T-cell (primary cell): Measurements from ENCODE around the gene MLANA. TPM values are rescaled to one million over a fixed set of nuclear protein-coding genes. Genes with fewer than 3 reads are reported as not detected.

Source experiments
- ATAC-seq, 4 experiments: fragments of 200-7000 bp in 3 of 4; fragments of 150-1000 bp in 1 of 4; cut with Tn5 transposase; replicated peaks in 1 of 4; 1 replicate in 3 of 4; 2 replicates in 1 of 4; pipeline ENCODE4 v1.10.0; 2021; ENCODE audit warnings: moderate library complexity in 3 of 4, mild to moderate bottlenecking in 2 of 4, moderate number of reproducible peaks in 1 of 4
- CTCF ChIA-PET, 2 donors: fragments of 300-600 bp; sonication (Branson Sonifier 250); formaldehyde crosslinking; loops; one replicate each; lab custom pipeline; 2022; ENCODE audit warnings: antibody characterized with exemption in 2 of 2; lab: Charles Lee
- POLR2A ChIA-PET, 2 donors: fragments of 300-600 bp; sonication (Branson Sonifier 250); formaldehyde crosslinking; loops; one replicate each; lab custom pipeline; 2022; ENCODE audit warnings: antibody characterized with exemption in 2 of 2; lab: Charles Lee
- DNase-seq, 35 experiments: peaks; one replicate each; pipeline versions ENCODE4 v3.0.0 to v3.0.0-alpha.2; 2013 to 2023
- H3K27ac ChIP-seq: one replicate; pipeline ENCODE4 v1.5.1; 2013; ENCODE audit warnings: low read length
- H3K27me3 ChIP-seq, 2 experiments: replicated peaks in 1 of 2; 1 replicate in 1 of 2; 2 replicates in 1 of 2; pipeline versions ENCODE4 v1.6.1 to v1.7.0; 2013; ENCODE audit warnings: low read length in 1 of 2, mixed read lengths in 1 of 2; ENCODE audit not compliant: control insufficient read depth in 2 of 2, insufficient read depth in 2 of 2; ENCODE audit errors: extremely low read depth in 1 of 2
- H3K36me3 ChIP-seq, 2 donors: 1 replicate in 1 of 2; 2 replicates in 1 of 2; pipeline versions ENCODE4 v1.6.1 to v1.7.0; 2013; ENCODE audit warnings: low read length in 1 of 2; ENCODE audit not compliant: control insufficient read depth in 2 of 2, insufficient read depth in 1 of 2; ENCODE audit errors: extremely low read depth in 1 of 2
- H3K4me1 ChIP-seq, 2 experiments: 1 replicate in 1 of 2; 2 replicates in 1 of 2; pipeline versions ENCODE4 v1.6.1 to v1.7.0; 2013; ENCODE audit warnings: low read length in 2 of 2, mixed read lengths in 1 of 2; ENCODE audit not compliant: insufficient read depth in 2 of 2, control insufficient read depth in 1 of 2; ENCODE audit errors: extremely low read depth in 1 of 2
- H3K4me3 ChIP-seq, 2 donors: 1 replicate in 1 of 2; 2 replicates in 1 of 2; pipeline versions ENCODE4 v1.5.1 to v1.7.0; 2013; ENCODE audit warnings: mild to moderate bottlenecking in 2 of 2, low read length in 1 of 2, moderate library complexity in 1 of 2; ENCODE audit not compliant: control insufficient read depth in 1 of 2; ENCODE audit errors: extremely low read depth in 1 of 2
- H3K9me3 ChIP-seq: 2 replicates; pipeline ENCODE4 v1.7.0; 2013
- H3K27ac Mint-ChIP-seq, 2 donors: one replicate each; pipeline ENCODE4 v1.8.0; 2020 to 2021; ENCODE audit warnings: mild to moderate bottlenecking in 2 of 2, mixed read lengths in 2 of 2
- H3K27me3 Mint-ChIP-seq, 2 donors: one replicate each; pipeline ENCODE4 v1.8.0; 2021 to 2022; ENCODE audit warnings: mixed read lengths in 2 of 2
- H3K36me3 Mint-ChIP-seq: one replicate; pipeline ENCODE4 v1.8.0; 2021; ENCODE audit warnings: mixed read lengths
- H3K4me1 Mint-ChIP-seq, 3 donors: one replicate each; pipeline ENCODE4 v1.8.0; 2020 to 2022; ENCODE audit warnings: mixed read lengths in 3 of 3, mild to moderate bottlenecking in 1 of 3
- H3K4me3 Mint-ChIP-seq, 3 donors: one replicate each; pipeline ENCODE4 v1.8.0; 2020 to 2022; ENCODE audit warnings: mild to moderate bottlenecking in 3 of 3, mixed read lengths in 3 of 3, moderate library complexity in 3 of 3
- H3K9me3 Mint-ChIP-seq, 3 donors: one replicate each; pipeline ENCODE4 v1.8.0; 2020 to 2022; ENCODE audit warnings: mixed read lengths in 3 of 3
- WGBS: methylation state at CpG from one replicate; pipeline ENCODE4 v1.1.5; 2013; ENCODE audit warnings: missing lambda C conversion rate; ENCODE audit not compliant: insufficient coverage; 5-methylcytosine and 5-hydroxymethylcytosine counted together
- total RNA-seq, 35 experiments: library from RNA in 6 of 35; stranded (reverse) in 6 of 35; fragments of 120-200 nt in 1 of 35; gene quantifications; one replicate each; pipeline versions ENCODE4 v1.2.1 to v1.2.4 and lab custom pipeline; 2013 to 2026

The MLANA gene
- total RNA-seq, 5 donors from 2014 or later (not counting 1 experiment from before 2014, with no cell fraction given): not detected

DNA sequence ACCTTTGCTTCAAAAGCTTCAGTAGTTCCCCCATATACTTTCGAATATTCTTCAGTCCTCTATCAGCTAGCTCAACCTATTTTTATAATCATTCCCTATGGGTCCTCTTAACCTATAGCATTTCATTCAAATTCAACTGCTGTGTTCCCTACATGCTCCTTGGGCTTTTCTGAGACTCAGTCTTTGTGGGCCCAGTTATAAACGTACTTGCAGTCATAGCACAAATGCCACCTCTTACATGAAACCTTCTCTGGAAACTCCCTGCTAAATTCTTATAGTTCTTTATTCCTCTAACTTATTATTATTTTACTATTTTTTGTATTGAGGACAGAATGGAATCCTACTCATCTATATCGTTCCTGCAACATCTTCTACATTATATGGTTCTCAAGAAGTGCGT is 24.7 kb downstream of the MLANA start:
- Mint-ChIP-seq H3K4me3 (no peak overlapping the region), H3K9me3 (no peaks in the 10 kb centered on the region), H3K4me1 (no peaks in the 10 kb centered on the region), H3K27ac (no peak overlapping the region), H3K27me3 (no peaks in the 10 kb centered on the region), H3K36me3 (peaks cover 29% of the 10 kb centered on the region)
- Histone ChIP-seq H3K4me1 (no peaks in the 10 kb centered on the region), H3K27ac (no peak overlapping the region), H3K9me3 (no peaks in the 10 kb centered on the region), H3K36me3 (peaks cover 0 to 3% of the 10 kb centered on the region in 2 donors), H3K27me3 (no peaks in the 10 kb centered on the region), H3K4me3 (no peak overlapping the region)
- ChIA-PET CTCF (no interaction called here), POLR2A (no interaction called here)
- WGBS: 100% methylated on average over 1 of the region's 4 CpGs
- DNase-seq: no peak
- ATAC-seq: no peak

DNA sequence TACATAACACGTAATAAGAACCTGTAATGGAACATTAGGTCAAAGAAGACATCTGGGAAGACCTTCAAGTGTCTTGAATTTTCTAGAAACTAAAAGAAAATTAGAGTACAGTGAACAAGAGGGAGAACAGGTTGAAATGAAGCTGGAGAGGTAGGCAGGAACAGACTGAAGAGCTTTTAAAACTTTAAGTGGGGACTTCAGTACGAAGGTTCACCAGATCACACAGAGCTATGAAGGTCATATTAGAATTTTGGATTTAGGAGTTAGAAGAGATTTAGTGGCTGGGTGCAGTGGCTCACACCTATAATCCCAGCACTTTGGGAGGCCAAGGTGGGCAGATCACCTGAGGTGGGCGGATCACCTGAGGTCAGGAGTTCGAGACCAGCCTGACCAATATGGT is 26.6 kb downstream of the MLANA start:
- no peak for ATAC-seq
- no peak overlapping the region for H3K27ac Mint-ChIP-seq
- CTCF ChIA-PET: no interaction called here

DNA sequence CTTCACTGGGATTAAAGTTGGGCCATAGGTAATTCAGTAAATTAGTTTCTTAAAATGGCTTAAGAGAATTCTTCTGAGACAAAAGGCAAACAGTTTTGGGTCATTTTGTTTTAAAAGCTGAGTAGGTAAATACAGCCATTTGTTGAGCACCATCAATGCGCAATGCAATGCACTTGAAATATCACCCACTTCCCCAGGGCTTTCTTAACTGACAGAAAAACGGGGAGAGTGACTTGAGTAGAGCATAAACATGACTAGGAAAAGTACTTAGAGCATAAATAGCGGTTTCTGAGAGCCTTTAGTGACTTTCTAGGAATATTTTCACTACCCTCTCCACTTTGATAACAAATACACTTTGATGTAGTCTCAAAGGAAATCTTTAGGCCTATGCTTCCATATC is 27.2 kb downstream of the MLANA start:
- Histone ChIP-seq H3K27ac (no peak overlapping the region), H3K36me3 (peaks cover 0 to 22% of the 10 kb centered on the region in 2 donors), H3K9me3 (no peaks in the 10 kb centered on the region), H3K4me1 (no peaks in the 10 kb centered on the region), H3K4me3 (no peak overlapping the region), H3K27me3 (no peaks in the 10 kb centered on the region)
- no peak overlapping the region for H3K27ac Mint-ChIP-seq
- H3K27me3 Mint-ChIP-seq: no peaks in the 10 kb centered on the region
- no peaks in the 10 kb centered on the region for H3K9me3 Mint-ChIP-seq
- DNase-seq (no peak), ATAC-seq (no peak)
- H3K4me1 Mint-ChIP-seq: peaks cover 0 to 10% (median 0%) of the 10 kb centered on the region in 3 donors
- ChIA-PET POLR2A (interaction anchor here (0.6 to 0.7 kb wide), 3 partner anchors 21 to 148 kb away, joined by 4 to 7 read pairs (median 4); no protein-coding TSS in a partner anchor), CTCF (interaction anchor here (0.6 to 0.9 kb wide), 5 partner anchors 16 to 1100 kb away, joined by 3 to 8 read pairs (median 4); no protein-coding TSS in a partner anchor)
- peaks cover 42% of the 10 kb centered on the region for H3K36me3 Mint-ChIP-seq
- no CpG with 5 or more reads among the region's 3 CpGs for WGBS
- H3K4me3 Mint-ChIP-seq: no peak overlapping the region

More for the DNA sequence above, 26.6 kb downstream of the MLANA start:
- Mint-ChIP-seq H3K36me3 (peaks cover 35% of the 10 kb centered on the region), H3K4me3 (no peak overlapping the region), H3K9me3 (no peaks in the 10 kb centered on the region), H3K4me1 (peaks cover 0 to 6% (median 0%) of the 10 kb centered on the region in 3 donors), H3K27me3 (no peaks in the 10 kb centered on the region)
- WGBS: 90% methylated on average over 2 of the region's 4 CpGs
- Histone ChIP-seq H3K4me1 (no peaks in the 10 kb centered on the region), H3K27me3 (no peaks in the 10 kb centered on the region), H3K36me3 (peaks cover 0 to 16% of the 10 kb centered on the region in 2 donors), H3K9me3 (no peaks in the 10 kb centered on the region), H3K27ac (no peak overlapping the region), H3K4me3 (no peak overlapping the region)
- POLR2A ChIA-PET: no interaction called here
- DNase-seq: no peak

DNA sequence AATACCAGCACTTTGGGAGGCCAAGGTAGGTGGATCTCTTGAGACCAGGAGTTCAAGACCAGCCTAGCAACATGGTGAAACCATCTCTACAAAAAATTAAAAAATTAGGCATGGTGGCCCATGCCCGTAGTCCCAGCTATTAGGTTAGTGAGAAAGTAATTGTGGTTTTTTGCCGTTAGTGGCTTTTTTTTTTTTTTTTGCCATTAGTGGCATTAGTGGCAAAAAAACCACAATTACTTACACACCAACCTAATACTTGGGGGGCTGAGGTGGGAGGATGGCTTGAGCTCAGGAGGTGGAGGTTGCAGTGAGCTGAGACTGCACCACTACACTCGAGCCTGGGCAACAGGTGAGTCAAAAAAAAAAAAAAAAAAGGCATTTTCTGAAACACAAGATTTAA is 27.8 kb downstream of the MLANA start:
- H3K36me3 ChIP-seq: peaks cover 0 to 27% of the 10 kb centered on the region in 2 donors
- peaks cover 47% of the 10 kb centered on the region for H3K36me3 Mint-ChIP-seq
- H3K27me3 Mint-ChIP-seq: no peaks in the 10 kb centered on the region
- POLR2A ChIA-PET: interaction anchor here (0.6 to 0.7 kb wide), 5 partner anchors 22 to 790 kb away, joined by 3 to 7 read pairs (median 4); no protein-coding TSS in a partner anchor
- H3K27ac Mint-ChIP-seq: no peak overlapping the region
- H3K9me3 Mint-ChIP-seq: no peaks in the 10 kb centered on the region
- no peak overlapping the region for H3K4me3 ChIP-seq
- ATAC-seq (no peak), DNase-seq (no peak)
- H3K9me3 ChIP-seq: no peaks in the 10 kb centered on the region
- H3K4me1 Mint-ChIP-seq: peaks cover 0 to 10% (median 0%) of the 10 kb centered on the region in 3 donors
- no CpG with 5 or more reads among the region's 3 CpGs for WGBS
- no peak overlapping the region for H3K4me3 Mint-ChIP-seq
- H3K27me3 ChIP-seq: no peaks in the 10 kb centered on the region
- CTCF ChIA-PET: interaction anchor here (0.6 to 0.9 kb wide), 6 partner anchors 17 to 1100 kb away, joined by 3 to 9 read pairs (median 4); no protein-coding TSS in a partner anchor
- no peaks in the 10 kb centered on the region for H3K4me1 ChIP-seq
- no peak overlapping the region for H3K27ac ChIP-seq

DNA sequence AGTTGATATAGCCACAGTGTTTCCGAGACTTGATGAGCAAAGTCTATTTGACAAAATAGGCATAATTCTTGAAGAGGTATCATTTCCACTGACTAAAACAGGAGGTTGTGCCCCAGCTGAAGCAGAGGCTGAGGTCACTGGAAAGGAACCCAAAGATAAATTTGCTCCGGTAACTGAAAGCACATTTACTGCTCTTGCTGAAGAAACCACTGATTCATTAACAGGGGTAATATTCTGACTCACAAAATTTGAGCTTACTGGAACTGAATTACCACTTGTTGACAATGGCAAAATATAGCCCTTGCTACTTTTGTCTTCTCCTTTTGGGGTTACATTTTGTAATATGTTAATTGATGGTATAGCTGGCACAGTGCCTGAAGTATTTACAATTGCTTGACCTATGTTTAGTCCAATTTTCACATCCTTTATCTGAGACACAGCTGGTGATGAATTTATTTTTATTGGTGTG is 30.2 kb downstream of the MLANA start:
- H3K36me3 ChIP-seq: peaks cover 0 to 35% of the 10 kb centered on the region in 2 donors
- Mint-ChIP-seq H3K27ac (no peak overlapping the region), H3K9me3 (no peaks in the 10 kb centered on the region), H3K4me3 (no peak overlapping the region), H3K4me1 (peaks cover 0 to 10% (median 0%) of the 10 kb centered on the region in 3 donors), H3K27me3 (no peaks in the 10 kb centered on the region), H3K36me3 (peaks cover 54% of the 10 kb centered on the region)
- H3K4me1 ChIP-seq: no peaks in the 10 kb centered on the region
- DNase-seq (no peak), ATAC-seq (no peak)
- 40% methylated on average over 2 of the region's 2 CpGs for WGBS
- POLR2A ChIA-PET: no interaction called here
- H3K27ac ChIP-seq: no peak overlapping the region
- no peaks in the 10 kb centered on the region for H3K27me3 ChIP-seq
- H3K4me3 ChIP-seq: no peak overlapping the region
- H3K9me3 ChIP-seq: no peaks in the 10 kb centered on the region
- CTCF ChIA-PET: no interaction called here

DNA sequence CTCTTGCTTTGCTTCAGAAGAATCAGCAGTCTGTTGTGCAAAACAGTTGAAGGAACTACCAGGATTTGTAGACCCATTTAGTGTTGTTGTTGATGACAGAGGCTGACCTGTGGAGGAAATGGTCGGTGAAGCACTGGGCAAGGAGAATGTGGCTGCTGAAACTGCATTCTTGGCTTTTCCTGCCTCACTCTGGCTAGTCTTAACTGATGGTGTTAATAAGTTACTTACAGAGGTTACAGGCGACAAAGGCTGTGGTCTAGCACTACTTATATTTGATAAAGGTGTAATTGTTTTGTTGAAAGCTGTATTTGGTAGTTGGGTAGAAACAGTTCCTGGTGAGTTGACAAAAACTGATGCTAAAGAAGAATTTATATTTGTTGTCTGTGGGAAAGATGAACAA is 31.5 kb downstream of the MLANA start:
- peaks cover 0 to 35% of the 10 kb centered on the region in 2 donors for H3K36me3 ChIP-seq
- Mint-ChIP-seq H3K27ac (no peak overlapping the region), H3K36me3 (peaks cover 52% of the 10 kb centered on the region), H3K27me3 (no peaks in the 10 kb centered on the region), H3K4me3 (no peak overlapping the region), H3K4me1 (peaks cover 0 to 10% (median 0%) of the 10 kb centered on the region in 3 donors), H3K9me3 (no peaks in the 10 kb centered on the region)
- H3K27ac ChIP-seq: no peak overlapping the region
- H3K4me1 ChIP-seq: no peaks in the 10 kb centered on the region
- no peak for ATAC-seq
- H3K4me3 ChIP-seq: no peak overlapping the region
- ChIA-PET POLR2A (no interaction called here), CTCF (no interaction called here)
- no peaks in the 10 kb centered on the region for H3K9me3 ChIP-seq
- WGBS: 64% methylated on average over 2 of the region's 2 CpGs
- peak in 3 of 35 experiments; percentile 1 to 9 (median 1) for DNase-seq
- no peaks in the 10 kb centered on the region for H3K27me3 ChIP-seq
